ENCODE measurements around the gene DGCR6L.
A peak's percentile ranks its signal among the peaks of the same experiment; 100 is the strongest.
"Not testable (repeated sequence)": the region's sequence is repeated elsewhere in the genome, so short reads cannot be mapped to it uniquely, and the experiment has no call there.

The DGCR6L gene

GRCh38 chr22:20319745-20320658, at the start of gene DGCR6L:
DGCR6L (minus strand) TSS chr22:20320060; CDS start chr22:20319988, 72 bp downstream.
- peak; percentile 93 to 97 (median 93) for DNase-seq (ENCODE audit: low read depth in 3 of 3)

GRCh38 chr22:20368875-20369274, 49.0 kb upstream of the DGCR6L start:
- not testable (repeated sequence) for DNase-seq (ENCODE audit: low read depth in 3 of 3)

GRCh38 chr22:20366841-20367240, 47.0 kb upstream of the DGCR6L start:
- not testable (repeated sequence) for DNase-seq (ENCODE audit: low read depth in 3 of 3)

- DNase-seq (ENCODE audit: low read depth in 3 of 3) = not testable (repeated sequence)
These were observed 44.7 kb upstream of the DGCR6L start for GRCh38 chr22:20364335-20365260.

GRCh38 chr22:20362403-20362802, 42.5 kb upstream of the DGCR6L start:
- not testable (repeated sequence) for DNase-seq (ENCODE audit: low read depth in 3 of 3)

GRCh38 chr22:20361752-20362229, 41.9 kb upstream of the DGCR6L start:
- not testable (repeated sequence) for DNase-seq (ENCODE audit: low read depth in 3 of 3)

GRCh38 chr22:20360866-20361751, 41.2 kb upstream of the DGCR6L start:
- DNase-seq (ENCODE audit: low read depth in 3 of 3) = not testable (repeated sequence)

- DNase-seq (ENCODE audit: low read depth in 3 of 3) = not testable (repeated sequence)
These were observed 40.4 kb upstream of the DGCR6L start for GRCh38 chr22:20360261-20360660.

- DNase-seq (ENCODE audit: low read depth in 3 of 3) = not testable (repeated sequence)
These were observed 38.8 kb upstream of the DGCR6L start for GRCh38 chr22:20358503-20359239.

GRCh38 chr22:20357967-20358366, 38.1 kb upstream of the DGCR6L start:
- DNase-seq (ENCODE audit: low read depth in 3 of 3) = not testable (repeated sequence)

GRCh38 chr22:20356906-20357305, 37.0 kb upstream of the DGCR6L start:
- not testable (repeated sequence) for DNase-seq (ENCODE audit: low read depth in 3 of 3)

GRCh38 chr22:20355939-20356636, 36.2 kb upstream of the DGCR6L start:
- DNase-seq (ENCODE audit: low read depth in 3 of 3) = not testable (repeated sequence)

- DNase-seq (ENCODE audit: low read depth in 3 of 3) = no peak
These were observed 34.5 kb upstream of the DGCR6L start for GRCh38 chr22:20354238-20354975.

GRCh38 chr22:20352536-20352935, 32.7 kb upstream of the DGCR6L start:
- not testable (repeated sequence) for DNase-seq (ENCODE audit: low read depth in 3 of 3)

GRCh38 chr22:20346553-20346952, 26.7 kb upstream of the DGCR6L start:
- not testable (repeated sequence) for DNase-seq (ENCODE audit: low read depth in 3 of 3)

GRCh38 chr22:20338291-20338690, 18.4 kb upstream of the DGCR6L start:
- DNase-seq (ENCODE audit: low read depth in 3 of 3) = not testable (repeated sequence)

- not testable (repeated sequence) for DNase-seq (ENCODE audit: low read depth in 3 of 3)
These were observed 17.9 kb upstream of the DGCR6L start for GRCh38 chr22:20337807-20338206.

- not testable (repeated sequence) for DNase-seq (ENCODE audit: low read depth in 3 of 3)
These were observed 16.7 kb upstream of the DGCR6L start for GRCh38 chr22:20336561-20336960.

- DNase-seq (ENCODE audit: low read depth in 3 of 3) = not testable (repeated sequence)
These were observed 8.7 kb upstream of the DGCR6L start for GRCh38 chr22:20328569-20328930.

Measured in stimulated activated CD4-positive, alpha-beta T cell treated with anti-CD3 and anti-CD28 coated beads, TNF-alpha, amount 100 ng/mL, for 48 hours (primary cell).